Endothelial cell of umbilical vein (primary cell): ENCODE measurements around the gene SLC20A1. TPM values are rescaled to one million over a fixed set of nuclear protein-coding genes. Genes with fewer than 3 reads are reported as not detected.

Experiments used
- BruUV-seq: library from RNA; stranded (reverse); fragments of 400-500 nt; replicated peaks from 2 replicates; lab custom pipeline; 2021; lab: Mats Ljungman, UMichigan
- CTCF ChIA-PET: fragments of 300-600, 350-600 bp; sonication (Branson Sonifier 250); formaldehyde crosslinking; loops from one replicate; lab custom pipeline; 2021; ENCODE audit warnings: antibody characterized with exemption, inconsistent platforms; lab: Charles Lee
- POLR2A ChIA-PET: fragments of 300-600, 350-600 bp; sonication (Branson Sonifier 250); formaldehyde crosslinking; loops from one replicate; lab custom pipeline; 2021; ENCODE audit warnings: antibody characterized with exemption, inconsistent platforms; lab: Charles Lee
- DNase-seq: peaks from one replicate; pipeline ENCODE4 v3.0.0-alpha.2; 2011; ENCODE audit warnings: low read depth, low spot score
- FAIRE-seq: peaks from 2 replicates; lab custom pipeline; 2011; peaks lifted over from hg19 to GRCh38; lab: Jason Lieb, UNC
- H2AFZ ChIP-seq: 2 replicates; pipeline ENCODE4 v1.6.0; 2012; ENCODE audit warnings: low read depth, low read length, control low read depth, inconsistent platforms
- H3K27ac ChIP-seq: 2 replicates; pipeline ENCODE4 v1.5.1; 2011; ENCODE audit warnings: low read depth, mild to moderate bottlenecking, control low read depth, low read length, moderate library complexity; ENCODE audit not compliant: insufficient read depth
- H3K27me3 ChIP-seq, 2 experiments: 2 replicates each; pipeline versions ENCODE4 v1.6.0 to v1.6.1; 2011; ENCODE audit warnings: low read length in 2 of 2, mixed read lengths in 1 of 2; ENCODE audit not compliant: control insufficient read depth in 2 of 2, insufficient read depth in 2 of 2
- H3K36me3 ChIP-seq, 2 experiments: 2 replicates in 1 of 2; 3 replicates in 1 of 2; pipeline ENCODE4 v1.5.1; 2011; ENCODE audit warnings: low read length in 2 of 2, mild to moderate bottlenecking in 1 of 2, moderate library complexity in 1 of 2; ENCODE audit not compliant: control insufficient read depth in 2 of 2, insufficient read depth in 2 of 2; ENCODE audit errors: extremely low read depth in 1 of 2
- H3K4me1 ChIP-seq: 3 replicates; pipeline ENCODE4 v1.5.1; 2011; ENCODE audit warnings: mild to moderate bottlenecking, low read length; ENCODE audit not compliant: control insufficient read depth, insufficient read depth; ENCODE audit errors: extremely low read depth
- H3K4me2 ChIP-seq: 2 replicates; pipeline ENCODE4 v1.6.1; 2011; ENCODE audit warnings: low read length, control low read depth, mixed read lengths; ENCODE audit not compliant: insufficient read depth
- H3K4me3 ChIP-seq, 3 experiments: fragments of 200-600 bp in 1 of 3; sonication (generic), shearing (Covaris generic) in 1 of 3; replicated peaks in 1 of 3; 2 replicates each; pipeline ENCODE4 v1.5.1; 2011 to 2016; ENCODE audit warnings: control low read depth in 3 of 3, low read length in 3 of 3, mild to moderate bottlenecking in 2 of 3, inconsistent platforms in 1 of 3, low read depth in 1 of 3, moderate library complexity in 1 of 3; ENCODE audit not compliant: insufficient read depth in 1 of 3
- H3K79me2 ChIP-seq: 2 replicates; pipeline ENCODE4 v1.6.0; 2012; ENCODE audit warnings: low read length, inconsistent platforms; ENCODE audit not compliant: control insufficient read depth, insufficient read depth
- H3K9ac ChIP-seq: replicated peaks from 2 replicates; pipeline ENCODE3; 2011; ENCODE audit warnings: low read length, control low read depth; ENCODE audit not compliant: insufficient read depth; ENCODE audit errors: extremely low read depth
- H3K9me1 ChIP-seq: replicated peaks from 3 replicates; pipeline ENCODE4 v1.6.0; 2011; ENCODE audit warnings: mild to moderate bottlenecking, low read length; ENCODE audit not compliant: control insufficient read depth, insufficient read depth; ENCODE audit errors: extremely low read depth
- H3K9me3 ChIP-seq: replicated peaks from 2 replicates; pipeline ENCODE4 v1.5.1; 2012; ENCODE audit warnings: low read length, inconsistent platforms; ENCODE audit not compliant: control insufficient read depth, insufficient read depth
- H4K20me1 ChIP-seq: replicated peaks from 2 replicates; pipeline ENCODE3; 2011; ENCODE audit warnings: mild to moderate bottlenecking, low read length; ENCODE audit not compliant: control insufficient read depth, insufficient read depth; ENCODE audit errors: extremely low read depth
- FOS ChIP-seq: IDR thresholded peaks from 2 replicates; pipeline ENCODE4 v1.6.1; 2011; ENCODE audit warnings: mild to moderate bottlenecking, low read length, moderate library complexity, borderline replicate concordance; ENCODE audit not compliant: insufficient read depth
- GATA2 ChIP-seq: IDR thresholded peaks from 2 replicates; pipeline ENCODE4 v1.7.0; 2011; ENCODE audit warnings: low read depth, mild to moderate bottlenecking, moderate library complexity, mixed read lengths, low read length; ENCODE audit not compliant: insufficient read length, insufficient read depth
- JUN ChIP-seq: IDR thresholded peaks from 2 replicates; pipeline ENCODE4 v1.6.1; 2011; ENCODE audit warnings: borderline replicate concordance, low read depth; ENCODE audit not compliant: insufficient read length, insufficient read depth
- MYC ChIP-seq: IDR thresholded peaks from one replicate; pipeline ENCODE4 v1.6.1; 2011; ENCODE audit warnings: mild to moderate bottlenecking, low read depth, low read length
- POLR2A ChIP-seq: IDR thresholded peaks from 2 replicates; pipeline ENCODE4 v1.6.1; 2012; ENCODE audit warnings: low read depth, mild to moderate bottlenecking, control low read depth, low read length
- POLR2AphosphoS5 ChIP-seq: IDR thresholded peaks from 2 replicates; pipeline ENCODE4 v1.6.1; 2012; ENCODE audit warnings: low read depth, mild to moderate bottlenecking, control low read depth, low read length, moderate library complexity; ENCODE audit not compliant: insufficient read depth
- dilution Hi-C: fragments of 300-500 bp; cut with MboI; formaldehyde crosslinking; loops from one replicate; pipeline ENCODE4 v1.15.0; 2019; ENCODE audit warnings: low sequenced_read_pairs; ENCODE audit not compliant: extremely low pct_ligation_motif_present
- intact Hi-C: fragments of 100-400 bp; cut with micrococcal nuclease; formaldehyde crosslinking; loops from one replicate; pipeline ENCODE4 v1.10.0; 2022
- polyA plus RNA-seq, 4 experiments: library from polyadenylated mRNA; depleted of rRNA in 3 of 4; stranded (reverse) in 3 of 4; unstranded in 1 of 4; fragments of >200 nt; gene quantifications; 2 replicates each; pipeline versions ENCODE4 v1.2.1 to v1.2.3, GENCODE V29; 2011 to 2012; ENCODE audit warnings: missing spikeins in 1 of 4
- total RNA-seq: library from RNA; stranded (reverse); gene quantifications from 2 replicates; pipeline ENCODE4 v1.2.3, GENCODE V29; 2021
- TF ChIP-seq, protein P1 (sequence below), 2 donors: IDR thresholded peaks; 1 replicate in 1 of 2; 2 replicates in 1 of 2; pipeline ENCODE4 v1.5.1; 2011; ENCODE audit warnings: low read length in 2 of 2, mild to moderate bottlenecking in 2 of 2, moderate library complexity in 2 of 2, control low read depth in 1 of 2, inconsistent platforms in 1 of 2, low read depth in 1 of 2; ENCODE audit not compliant: insufficient read depth in 1 of 2; ENCODE audit errors: extremely low read depth in 1 of 2
- TF ChIP-seq, protein P2 (sequence below): IDR thresholded peaks from 2 replicates; pipeline ENCODE4 v1.6.1; 2011; ENCODE audit not compliant: insufficient read depth, insufficient read length

SLC20A1 gene
- total and polyA plus RNA-seq, 2 donors (not counting 3 experiments of a cell fraction or from before 2014, with no cell fraction given), result 52.7 to 149 TPM

DNA sequence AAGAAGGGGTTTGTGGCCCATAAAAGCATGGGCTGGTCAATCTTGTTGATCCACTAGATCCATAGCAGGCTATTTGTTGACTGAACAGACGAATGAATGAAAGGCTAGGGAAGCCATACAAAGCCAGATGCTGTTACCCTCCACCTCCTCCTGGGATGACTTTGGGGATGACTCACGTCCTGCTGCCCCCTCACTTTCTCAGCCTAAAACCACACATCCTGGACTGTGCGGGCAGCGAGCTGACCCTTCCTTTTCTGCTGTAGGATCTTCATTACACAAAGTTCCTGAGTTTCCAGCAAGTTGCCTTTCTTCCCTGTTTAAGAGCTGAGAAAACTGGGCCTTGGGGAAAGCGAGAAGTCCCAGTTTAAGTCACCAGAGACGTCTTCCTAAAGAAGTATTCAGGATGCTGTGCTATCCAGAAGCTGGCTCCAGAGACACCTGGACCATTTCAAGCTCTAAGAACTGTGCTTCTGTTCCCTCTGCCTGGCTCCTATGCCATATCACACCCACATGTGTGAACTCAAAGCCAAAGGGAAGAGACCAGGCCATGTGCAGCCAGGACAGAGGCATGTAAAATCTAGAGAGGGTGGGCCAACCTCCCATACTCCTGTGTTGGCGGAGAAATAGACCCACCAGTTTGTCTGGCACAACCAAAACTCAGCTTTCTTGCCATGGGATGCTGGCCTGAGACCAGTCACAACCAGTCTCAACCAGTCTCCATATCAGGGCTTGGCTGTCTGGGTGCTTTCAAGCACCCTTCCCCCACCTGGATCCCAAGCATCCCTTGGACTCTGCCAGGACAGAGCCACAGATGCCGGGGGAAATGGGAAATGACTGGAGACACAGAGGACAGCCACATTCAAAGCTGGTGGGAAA lies 4.7 kb upstream of the SLC20A1 start:
- Histone ChIP-seq H3K36me3 (no peaks in the 10 kb centered on the region), H4K20me1 (no peaks in the 10 kb centered on the region), H3K4me3 (peak overlapping the region in 1 of 3 experiments; percentile 4), H3K4me2 (peak overlapping the region; percentile 65), H3K9me1 (no peaks in the 10 kb centered on the region), H3K9ac (no peak overlapping the region), H2AFZ (peak overlapping the region; percentile 2), H3K27ac (peak overlapping the region; percentile 70), H3K9me3 (no peaks in the 10 kb centered on the region), H3K27me3 (no peaks in the 10 kb centered on the region), H3K4me1 (peaks cover 50% of the 10 kb centered on the region), H3K79me2 (peaks cover 16% of the 10 kb centered on the region)
- FAIRE-seq (peak; percentile 98), DNase-seq (peak; percentile 67)
- ChIA-PET POLR2A (interaction anchor here (0.7 to 0.8 kb wide), 2 partner anchors 12 to 14 kb away, joined by 3 to 5 read pairs; no protein-coding TSS in a partner anchor), CTCF (interaction anchor here (0.8 to 3.9 kb wide), 8 partner anchors 8 to 56 kb away, joined by 3 to 51 read pairs (median 3); no protein-coding TSS in a partner anchor)
- BruUV-seq, result no TSS peak
- intact Hi-C loops, result loop anchor here (1.0 kb wide), 1 partner anchor 14 kb away; no protein-coding TSS in a partner anchor
- dilution Hi-C loops, result no loop called here
- TF ChIP-seq GATA2 (no peak), FOS (peak; percentile 93), JUN (peak; percentile 68), POLR2A (peak; percentile 23), POLR2AphosphoS5 (peak; percentile 59), MYC (peak; percentile 49)
- TF ChIP-seq, protein P1, sequence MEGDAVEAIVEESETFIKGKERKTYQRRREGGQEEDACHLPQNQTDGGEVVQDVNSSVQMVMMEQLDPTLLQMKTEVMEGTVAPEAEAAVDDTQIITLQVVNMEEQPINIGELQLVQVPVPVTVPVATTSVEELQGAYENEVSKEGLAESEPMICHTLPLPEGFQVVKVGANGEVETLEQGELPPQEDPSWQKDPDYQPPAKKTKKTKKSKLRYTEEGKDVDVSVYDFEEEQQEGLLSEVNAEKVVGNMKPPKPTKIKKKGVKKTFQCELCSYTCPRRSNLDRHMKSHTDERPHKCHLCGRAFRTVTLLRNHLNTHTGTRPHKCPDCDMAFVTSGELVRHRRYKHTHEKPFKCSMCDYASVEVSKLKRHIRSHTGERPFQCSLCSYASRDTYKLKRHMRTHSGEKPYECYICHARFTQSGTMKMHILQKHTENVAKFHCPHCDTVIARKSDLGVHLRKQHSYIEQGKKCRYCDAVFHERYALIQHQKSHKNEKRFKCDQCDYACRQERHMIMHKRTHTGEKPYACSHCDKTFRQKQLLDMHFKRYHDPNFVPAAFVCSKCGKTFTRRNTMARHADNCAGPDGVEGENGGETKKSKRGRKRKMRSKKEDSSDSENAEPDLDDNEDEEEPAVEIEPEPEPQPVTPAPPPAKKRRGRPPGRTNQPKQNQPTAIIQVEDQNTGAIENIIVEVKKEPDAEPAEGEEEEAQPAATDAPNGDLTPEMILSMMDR (IDR thresholded peaks at IDR 0.05; ENCODE audit: extremely low read depth in 1 of 2, insufficient read depth in 1 of 2, low read depth in 1 of 2, low read length in 2 of 2), result no peak
- TF ChIP-seq, protein P2, sequence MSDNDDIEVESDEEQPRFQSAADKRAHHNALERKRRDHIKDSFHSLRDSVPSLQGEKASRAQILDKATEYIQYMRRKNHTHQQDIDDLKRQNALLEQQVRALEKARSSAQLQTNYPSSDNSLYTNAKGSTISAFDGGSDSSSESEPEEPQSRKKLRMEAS, result no peak
